Measurements from ENCODE around the gene SLFN13.
"Not testable (repeated sequence)": the region's sequence is repeated elsewhere in the genome, so short reads cannot be mapped to it uniquely, and the experiment has no call there.

The SLFN13 gene

DNA sequence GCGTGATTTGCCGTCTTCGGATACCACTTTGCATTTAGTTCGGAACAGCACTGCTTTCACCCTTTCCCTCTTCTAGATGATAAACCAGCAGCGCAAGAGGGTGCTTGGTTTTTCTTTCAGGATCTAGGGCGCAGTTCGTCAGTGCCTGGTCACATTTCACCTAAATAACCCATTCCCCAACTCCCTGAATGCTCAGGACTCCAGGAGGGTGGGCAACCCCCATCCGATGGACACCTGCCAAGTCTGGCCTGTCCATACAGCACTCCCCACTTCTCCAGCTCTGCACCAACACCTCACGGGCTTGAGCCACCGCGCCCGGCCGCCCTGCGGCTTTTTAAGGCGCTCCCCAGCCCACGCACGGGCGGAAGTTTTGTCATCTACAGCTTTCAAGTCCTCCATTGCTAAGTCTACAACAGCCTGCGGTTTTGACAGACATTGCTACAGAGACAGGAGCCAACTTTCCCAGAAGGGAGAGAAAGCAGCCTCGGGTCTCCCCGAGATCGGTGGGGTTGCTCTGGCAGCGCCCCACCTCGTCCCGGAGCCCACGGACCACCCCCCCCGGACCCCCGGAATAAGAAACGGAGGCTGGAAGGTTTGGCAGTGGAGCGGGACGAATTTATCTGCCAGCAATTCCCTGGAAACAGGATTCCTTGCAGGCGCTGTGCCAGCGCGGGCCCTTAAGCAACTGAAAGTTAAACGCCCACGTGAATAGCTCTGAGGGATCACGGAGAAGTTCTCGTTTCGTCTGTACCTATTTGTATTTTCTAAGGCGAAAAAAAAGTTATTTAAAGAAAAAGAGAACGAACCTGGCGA is 38.6 kb upstream of the SLFN13 start:
- DNase-seq (ENCODE audit: low read depth) = no peak
- TF ChIP-seq, protein P1, sequence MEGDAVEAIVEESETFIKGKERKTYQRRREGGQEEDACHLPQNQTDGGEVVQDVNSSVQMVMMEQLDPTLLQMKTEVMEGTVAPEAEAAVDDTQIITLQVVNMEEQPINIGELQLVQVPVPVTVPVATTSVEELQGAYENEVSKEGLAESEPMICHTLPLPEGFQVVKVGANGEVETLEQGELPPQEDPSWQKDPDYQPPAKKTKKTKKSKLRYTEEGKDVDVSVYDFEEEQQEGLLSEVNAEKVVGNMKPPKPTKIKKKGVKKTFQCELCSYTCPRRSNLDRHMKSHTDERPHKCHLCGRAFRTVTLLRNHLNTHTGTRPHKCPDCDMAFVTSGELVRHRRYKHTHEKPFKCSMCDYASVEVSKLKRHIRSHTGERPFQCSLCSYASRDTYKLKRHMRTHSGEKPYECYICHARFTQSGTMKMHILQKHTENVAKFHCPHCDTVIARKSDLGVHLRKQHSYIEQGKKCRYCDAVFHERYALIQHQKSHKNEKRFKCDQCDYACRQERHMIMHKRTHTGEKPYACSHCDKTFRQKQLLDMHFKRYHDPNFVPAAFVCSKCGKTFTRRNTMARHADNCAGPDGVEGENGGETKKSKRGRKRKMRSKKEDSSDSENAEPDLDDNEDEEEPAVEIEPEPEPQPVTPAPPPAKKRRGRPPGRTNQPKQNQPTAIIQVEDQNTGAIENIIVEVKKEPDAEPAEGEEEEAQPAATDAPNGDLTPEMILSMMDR (conservative IDR thresholded peaks at IDR 0.05; ENCODE audit: low read depth, low read length) = no peak
- H3K4me3 ChIP-seq (ENCODE audit: low read length) = peak overlapping the region; percentile 36

DNA sequence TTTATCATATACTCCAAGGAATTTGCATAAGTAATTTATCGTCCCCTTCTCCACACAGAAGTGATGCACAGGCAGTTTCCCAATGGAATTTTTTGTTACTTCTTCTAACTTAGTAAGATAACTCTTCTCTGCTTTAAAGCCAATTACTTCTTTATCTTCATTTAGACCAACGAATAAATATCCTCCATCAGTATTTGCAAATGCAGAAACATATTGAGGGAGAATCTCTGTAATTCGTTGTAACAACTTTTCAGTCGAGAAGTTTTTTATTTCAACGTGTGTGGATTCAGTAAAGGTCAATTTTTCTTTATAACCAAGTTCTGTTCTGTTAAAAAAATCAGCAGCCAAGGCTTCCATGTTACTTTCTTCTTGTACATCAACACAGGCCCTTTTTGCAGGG is 30.7 kb upstream of the SLFN13 start:
- TF ChIP-seq, protein P1 (conservative IDR thresholded peaks at IDR 0.05; ENCODE audit: low read depth, low read length) = no peak
- no peak for DNase-seq (ENCODE audit: low read depth)
- H3K4me3 ChIP-seq (ENCODE audit: low read length) = no peak overlapping the region

DNA sequence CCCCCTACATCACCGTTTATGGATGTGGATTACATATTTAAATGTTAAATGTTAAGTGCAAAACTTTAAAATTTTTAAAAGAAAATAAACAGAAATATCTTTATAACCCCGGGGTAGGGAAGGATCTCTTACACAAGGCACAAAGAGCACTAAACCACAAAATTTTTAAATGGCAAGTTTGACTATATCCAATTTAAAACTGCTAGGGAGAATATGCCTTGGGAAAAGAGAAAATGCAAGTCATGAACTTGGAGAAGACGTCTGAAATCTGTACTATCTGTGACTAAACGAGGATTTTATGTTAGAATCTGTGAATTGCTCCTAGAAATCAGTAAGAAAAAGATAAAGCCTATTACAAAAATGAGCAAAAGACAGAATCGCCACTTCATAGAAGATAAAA is 28.7 kb upstream of the SLFN13 start:
- DNase-seq (ENCODE audit: low read depth) = no peak
- H3K4me3 ChIP-seq (ENCODE audit: low read length) = no peak overlapping the region
- TF ChIP-seq, protein P1 (conservative IDR thresholded peaks at IDR 0.05; ENCODE audit: low read depth, low read length) = no peak

DNA sequence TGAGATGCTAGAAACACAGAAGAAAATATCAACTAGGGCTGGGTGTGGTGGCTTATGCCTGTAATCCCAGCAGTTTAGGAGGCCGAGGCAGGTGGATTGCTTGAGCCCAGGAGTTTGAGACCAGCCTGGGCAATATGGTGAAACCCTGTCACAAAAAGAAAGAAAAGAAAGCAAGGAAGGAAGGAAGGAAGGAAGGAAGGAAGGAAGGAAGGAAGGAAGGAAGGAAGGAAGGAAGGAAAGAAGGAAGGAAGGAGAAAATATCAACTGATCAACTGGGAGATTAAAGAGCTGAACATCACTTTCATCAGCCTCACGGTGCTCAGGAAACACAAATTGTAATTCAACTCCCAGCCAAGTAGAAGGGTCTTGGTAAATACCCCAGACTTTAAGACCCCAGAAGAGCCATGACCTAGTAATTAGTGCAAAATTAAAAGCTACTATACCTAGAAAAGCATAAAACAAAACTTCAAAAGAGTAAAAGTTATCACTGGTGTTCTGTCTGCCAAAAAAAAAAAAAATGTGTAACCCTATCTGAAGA is 27.8 kb upstream of the SLFN13 start:
- H3K4me3 ChIP-seq (ENCODE audit: low read length) = no peak overlapping the region
- TF ChIP-seq, protein P1 (conservative IDR thresholded peaks at IDR 0.05; ENCODE audit: low read depth, low read length) = no peak
- no peak for DNase-seq (ENCODE audit: low read depth)

DNA sequence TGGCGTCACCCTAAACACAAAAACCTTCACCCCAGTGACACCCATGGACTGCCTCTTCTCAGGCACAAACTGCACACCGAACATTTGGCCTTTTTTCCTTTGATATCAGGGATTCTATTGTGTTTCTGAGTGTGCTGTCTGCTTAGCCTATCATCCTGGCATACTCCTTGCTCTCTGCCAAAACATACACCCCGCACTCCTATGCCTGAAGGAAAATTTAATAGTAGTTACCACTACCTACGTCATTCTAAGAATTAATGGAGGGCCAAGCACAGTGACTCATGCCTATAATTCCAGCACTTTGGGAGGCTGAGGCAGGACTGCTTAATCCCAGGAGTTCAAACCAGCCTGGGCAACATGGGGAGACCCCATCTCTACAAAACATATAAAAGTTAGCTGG is 19.9 kb upstream of the SLFN13 start:
- TF ChIP-seq, protein P1 (conservative IDR thresholded peaks at IDR 0.05; ENCODE audit: low read depth, low read length) = no peak
- no peak overlapping the region for H3K4me3 ChIP-seq (ENCODE audit: low read length)
- no peak for DNase-seq (ENCODE audit: low read depth)

DNA sequence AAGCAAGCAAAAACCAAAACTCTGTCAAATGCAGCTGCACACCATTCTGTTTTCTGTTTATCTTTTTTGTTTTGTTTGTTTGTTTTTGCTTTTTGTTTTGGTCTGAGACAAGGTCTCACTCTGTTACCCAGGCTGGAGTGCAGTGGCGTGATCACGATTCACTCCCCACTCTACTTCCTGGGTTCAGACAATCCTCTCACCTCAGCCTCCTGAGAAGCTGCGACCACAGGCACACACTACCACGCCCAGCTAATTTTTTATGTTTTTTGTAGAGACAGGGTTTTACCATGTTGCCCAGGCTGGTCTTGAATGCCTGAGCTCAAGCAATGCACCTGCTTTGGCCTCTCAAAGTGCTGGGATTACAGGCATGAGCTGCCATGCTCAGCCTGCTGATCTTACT is 19.3 kb upstream of the SLFN13 start:
- TF ChIP-seq, protein P1 (conservative IDR thresholded peaks at IDR 0.05; ENCODE audit: low read depth, low read length) = no peak
- no peak overlapping the region for H3K4me3 ChIP-seq (ENCODE audit: low read length)
- no peak for DNase-seq (ENCODE audit: low read depth)

DNA sequence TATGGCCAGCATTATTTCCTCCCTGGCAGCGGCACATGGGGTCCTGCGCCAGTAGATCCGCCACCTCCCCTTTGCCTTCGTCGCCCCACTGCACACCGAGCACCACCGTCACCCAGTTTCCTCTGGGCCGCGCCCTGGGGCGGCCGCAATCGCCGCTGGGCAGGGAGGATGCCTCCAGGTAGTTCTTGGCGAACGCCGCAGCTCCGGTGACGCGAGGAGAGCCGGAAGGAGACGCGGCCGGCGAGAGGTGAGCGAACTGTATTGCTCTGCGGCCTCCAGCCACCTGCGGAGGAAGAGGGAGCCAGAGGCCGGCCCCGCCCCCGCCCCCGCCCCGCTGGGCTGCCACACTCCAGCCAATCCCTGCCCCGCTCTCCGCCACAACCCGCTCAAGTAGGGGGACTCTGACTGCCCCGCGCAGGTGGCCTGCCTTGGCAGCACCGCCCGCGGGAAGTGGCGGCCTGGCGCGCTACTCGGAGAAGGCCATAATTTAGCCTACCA is 11.8 kb upstream of the SLFN13 start:
- DNase-seq (ENCODE audit: low read depth) = no peak
- H3K4me3 ChIP-seq (ENCODE audit: low read length) = peak overlapping the region; percentile 15
- TF ChIP-seq, protein P1 (conservative IDR thresholded peaks at IDR 0.05; ENCODE audit: low read depth, low read length) = no peak

DNA sequence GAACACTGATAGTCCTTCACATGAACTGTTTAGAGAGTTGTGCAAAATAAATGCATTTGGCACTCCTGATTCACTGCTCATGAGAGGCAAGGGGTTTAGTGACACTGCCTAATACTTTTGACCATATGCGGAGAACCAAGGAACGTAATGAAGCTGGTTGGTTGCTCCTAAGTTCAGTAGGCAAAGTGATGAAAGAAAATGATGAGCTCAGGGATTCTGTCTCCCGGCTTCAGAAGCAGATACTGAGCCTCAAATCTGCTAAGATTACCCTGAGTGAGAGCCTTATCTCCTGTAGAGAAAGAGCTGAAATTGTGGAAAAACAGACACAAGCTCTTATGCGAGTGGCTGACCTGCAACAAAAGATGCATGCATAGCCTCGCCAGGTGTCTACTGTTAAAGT is 5.5 kb upstream of the SLFN13 start:
- DNase-seq (ENCODE audit: low read depth); H3K4me3 ChIP-seq (ENCODE audit: low read length): not testable (repeated sequence)

All from retinal pigment epithelial cell (primary cell).